ENCODE measurements around the gene FAM131A. TPM values are rescaled to one million over a fixed set of nuclear protein-coding genes. Genes with fewer than 3 reads are reported as not detected.

The FAM131A gene, protein sequence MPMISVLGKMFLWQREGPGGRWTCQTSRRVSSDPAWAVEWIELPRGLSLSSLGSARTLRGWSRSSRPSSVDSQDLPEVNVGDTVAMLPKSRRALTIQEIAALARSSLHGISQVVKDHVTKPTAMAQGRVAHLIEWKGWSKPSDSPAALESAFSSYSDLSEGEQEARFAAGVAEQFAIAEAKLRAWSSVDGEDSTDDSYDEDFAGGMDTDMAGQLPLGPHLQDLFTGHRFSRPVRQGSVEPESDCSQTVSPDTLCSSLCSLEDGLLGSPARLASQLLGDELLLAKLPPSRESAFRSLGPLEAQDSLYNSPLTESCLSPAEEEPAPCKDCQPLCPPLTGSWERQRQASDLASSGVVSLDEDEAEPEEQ
- total RNA-seq, result 34.4 and 48.5 TPM in 2 replicates

DNA sequence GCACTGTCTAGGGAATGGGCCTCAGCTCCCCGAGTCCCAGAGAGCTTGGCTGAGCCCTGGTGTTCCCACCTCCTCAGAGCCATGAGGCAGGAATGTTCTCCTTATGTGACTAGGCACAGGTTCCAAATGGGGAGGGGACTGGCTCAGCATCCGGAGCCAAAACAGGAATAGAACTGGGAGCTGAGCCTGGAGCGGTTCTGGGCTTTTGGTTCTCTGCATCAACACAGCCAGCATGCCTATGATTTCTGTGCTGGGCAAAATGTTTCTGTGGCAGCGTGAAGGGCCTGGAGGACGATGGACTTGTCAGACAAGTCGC, at the start of gene FAM131A:
TSS of gene FAM131A (plus strand) at position 202 of the 316 bp plus-strand sequence. CDS start at position 233, 31 bp downstream.

DNA sequence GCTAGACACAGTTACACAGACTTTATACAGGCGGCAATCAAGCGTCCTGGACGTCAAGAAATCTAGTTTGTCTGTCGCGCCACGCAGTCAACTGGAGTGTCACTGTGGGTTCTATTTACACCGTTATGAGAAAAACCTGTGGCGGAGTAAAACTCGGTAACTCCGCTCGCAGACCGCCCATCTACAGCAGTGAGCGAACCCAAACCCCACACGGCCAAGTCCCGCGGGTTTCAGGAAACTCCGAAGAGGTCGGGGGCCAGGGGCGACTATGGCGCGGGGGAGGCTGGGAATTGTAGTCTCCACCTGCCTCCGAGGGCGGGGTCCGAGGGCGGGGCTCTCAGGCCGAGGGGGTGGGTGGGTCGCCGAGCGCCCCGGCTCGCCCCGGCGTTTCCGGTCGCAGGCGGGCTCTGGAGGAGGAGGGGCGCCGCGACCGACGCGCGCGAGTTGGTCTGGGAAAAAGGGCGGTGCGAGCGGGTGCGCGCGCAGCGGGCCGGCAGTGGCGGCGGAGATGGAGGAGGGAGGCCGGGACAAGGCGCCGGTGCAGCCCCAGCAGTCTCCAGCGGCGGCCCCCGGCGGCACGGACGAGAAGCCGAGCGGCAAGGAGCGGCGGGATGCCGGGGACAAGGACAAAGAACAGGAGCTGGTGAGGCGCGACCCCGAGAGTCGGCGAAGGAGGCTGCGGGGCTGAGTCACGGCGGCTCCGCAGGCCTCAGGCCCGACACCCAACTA, 38.5 kb upstream of the FAM131A start, which contains the start of gene PSMD2:
TSS of gene PSMD2 (plus strand) at position 483 of the 729 bp plus-strand sequence. CDS start at position 509, 26 bp downstream.

GRCh38 chr3:184314363-184314699, 23.1 kb upstream of the FAM131A start, which contains the start of gene EIF4G1:
EIF4G1 (plus strand) TSS chr3:184314606; CDS start chr3:184315797, 1,191 bp downstream.

GRCh38 chr3:184361532-184361931, 24.1 kb downstream of the FAM131A start, which contains the start of the genes CLCN2 and POLR2H:
CLCN2 (minus strand) TSS chr3:184361605; CDS start chr3:184361479, 126 bp downstream.
POLR2H (plus strand) TSS chr3:184361710; CDS start chr3:184363493, 1,783 bp downstream.

DNA sequence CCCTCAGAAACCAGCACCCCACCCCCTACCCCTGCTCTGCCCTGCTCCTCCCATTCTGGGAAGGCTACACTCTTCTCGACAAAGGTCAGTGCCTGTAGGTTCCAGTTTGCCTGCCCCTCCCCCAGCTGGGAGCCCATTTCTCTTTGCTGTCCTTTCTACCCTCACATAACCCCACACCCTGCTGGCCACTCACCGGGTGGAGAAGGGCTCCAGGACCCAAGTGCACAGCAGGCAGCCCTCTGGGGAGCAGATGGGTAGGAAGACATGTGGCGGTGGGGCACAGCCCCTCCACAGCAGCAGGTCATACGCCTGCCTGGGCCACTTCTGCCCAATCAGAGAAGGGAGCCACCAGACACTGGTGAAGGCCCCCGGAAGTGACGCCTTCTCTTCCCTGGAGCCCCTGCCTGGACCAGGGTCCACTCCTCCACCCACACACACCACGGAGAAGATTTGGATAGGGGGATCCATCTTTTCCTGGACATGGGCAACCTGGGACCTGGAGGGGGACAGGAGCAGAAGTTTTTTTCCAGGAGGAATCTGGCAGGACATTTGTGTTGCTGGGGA, 40.6 kb downstream of the FAM131A start, which contains the start of gene THPO:
TSS of gene THPO (minus strand) at position 326 of the 564 bp plus-strand sequence. CDS start 1,948 bp downstream, outside the sequence.

DNA sequence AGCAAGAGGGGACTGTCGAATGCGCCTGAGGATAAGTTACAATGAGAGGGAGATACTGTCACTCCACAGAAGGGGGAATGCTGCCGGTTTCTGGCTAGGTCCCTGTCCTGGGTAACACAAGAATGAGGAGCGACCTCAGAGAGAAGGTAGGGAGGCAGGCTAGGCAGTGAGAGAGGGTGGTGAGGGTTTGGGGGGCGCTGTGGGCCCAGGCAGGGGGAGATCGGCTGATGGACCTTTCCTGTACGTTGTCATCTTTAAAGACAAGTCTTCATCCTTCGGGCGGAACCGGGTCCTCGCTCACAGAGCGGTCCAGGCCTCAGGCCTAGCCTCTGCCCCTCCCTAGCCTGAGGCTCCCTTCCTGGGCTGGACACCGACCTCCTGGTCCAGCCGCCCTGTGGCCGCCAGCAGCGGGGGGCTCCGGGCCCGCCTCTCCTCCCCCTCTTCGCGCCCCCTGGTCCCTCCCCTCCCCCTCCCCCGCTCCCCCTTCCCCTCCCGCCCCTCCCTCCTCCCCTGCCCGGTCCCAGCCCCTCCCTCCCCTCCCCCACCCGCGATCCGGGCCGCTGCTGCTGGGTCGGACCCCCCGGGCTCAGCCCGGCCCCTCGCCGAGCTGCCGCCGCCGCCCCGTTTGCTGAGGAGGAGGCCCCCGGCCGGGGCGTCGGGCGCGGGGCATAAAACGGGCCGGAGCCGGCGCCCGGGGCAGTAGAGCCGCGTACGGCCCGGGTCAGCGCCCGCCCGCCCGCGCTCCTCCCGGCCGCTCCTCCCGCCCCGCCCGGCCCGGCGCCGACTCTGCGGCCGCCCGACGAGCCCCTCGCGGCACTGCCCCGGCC, 42.2 kb downstream of the FAM131A start, which contains the start of gene CHRD:
TSS of gene CHRD (plus strand) at position 697 of the 827 bp plus-strand sequence. CDS start 265 bp downstream, outside the sequence.

Other genes with a start within 250 kb of the FAM131A start
- gene HTR3E, start 240.5 kb upstream of the FAM131A start, total RNA-seq, result not detected in 2 replicates
- gene EIF2B5, start 202.2 kb upstream of the FAM131A start, total RNA-seq, result 35.0 and 38.8 TPM in 2 replicates
- 17.8 and 24.8 TPM in 2 replicates for gene DVL3, start 182.2 kb upstream of the FAM131A start, total RNA-seq
- gene AP2M1, start 162.7 kb upstream of the FAM131A start, total RNA-seq, result 414 and 432 TPM in 2 replicates
- 33.1 and 34.8 TPM in 2 replicates for gene ABCF3, start 151.4 kb upstream of the FAM131A start, total RNA-seq
- gene VWA5B2, start 108.0 kb upstream of the FAM131A start, total RNA-seq, result not detected in 2 replicates
- 64.2 and 67.1 TPM in 2 replicates for gene ALG3, start 88.6 kb upstream of the FAM131A start, total RNA-seq
- gene EEF1AKMT4, start 87.9 kb upstream of the FAM131A start, total RNA-seq, result 3.4 and 4.3 TPM in 2 replicates
- not detected in 2 replicates for gene CAMK2N2, start 76.0 kb upstream of the FAM131A start, total RNA-seq
- gene ECE2, start 61.6 kb upstream of the FAM131A start, total RNA-seq, result not detected in 2 replicates
- gene PSMD2, start 38.4 kb upstream of the FAM131A start, total RNA-seq, result 770 and 1,106 TPM in 2 replicates
- gene EIF4G1, start 23.0 kb upstream of the FAM131A start, total RNA-seq, result 517 and 527 TPM in 2 replicates
- gene CLCN2, start 24.0 kb downstream of the FAM131A start, total RNA-seq, result 0.93 and 2.1 TPM in 2 replicates
- gene POLR2H, start 24.1 kb downstream of the FAM131A start, total RNA-seq, result 86.7 and 105 TPM in 2 replicates
- gene THPO, start 40.6 kb downstream of the FAM131A start, total RNA-seq, result not detected in 2 replicates
- 0.07 and 1.7 TPM in 2 replicates for gene CHRD, start 42.5 kb downstream of the FAM131A start, total RNA-seq
- not detected in 2 replicates for gene EPHB3, start 224.2 kb downstream of the FAM131A start, total RNA-seq

All from mammary microvascular endothelial cell (primary cell).